GM12892 (cell line): ENCODE data around the gene GRAMD1A.
"Not testable (repeated sequence)": the region's sequence is repeated elsewhere in the genome, so short reads cannot be mapped to it uniquely, and the experiment has no call there.

Experiments
- DNase-seq: peaks from one replicate; pipeline ENCODE4 v3.0.0; 2011; ENCODE audit not compliant: insufficient read length
- FAIRE-seq: peaks from 2 replicates; lab custom pipeline; 2011; peaks lifted over from hg19 to GRCh38; lab: Jason Lieb, UNC
- POLR2A ChIP-seq: IDR thresholded peaks from 2 replicates; pipeline ENCODE4 v1.6.1; 2011; ENCODE audit warnings: low read depth, low read length, control low read depth
- POLR2AphosphoS5 ChIP-seq: IDR thresholded peaks from 2 replicates; pipeline ENCODE4 v1.6.1; 2011; ENCODE audit warnings: low read depth, low read length, control low read depth
- TAF1 ChIP-seq: IDR thresholded peaks from 2 replicates; pipeline ENCODE4 v1.6.1; 2011; ENCODE audit warnings: low read depth, mild to moderate bottlenecking, control low read depth, low read length, borderline replicate concordance

GRAMD1A gene

DNA sequence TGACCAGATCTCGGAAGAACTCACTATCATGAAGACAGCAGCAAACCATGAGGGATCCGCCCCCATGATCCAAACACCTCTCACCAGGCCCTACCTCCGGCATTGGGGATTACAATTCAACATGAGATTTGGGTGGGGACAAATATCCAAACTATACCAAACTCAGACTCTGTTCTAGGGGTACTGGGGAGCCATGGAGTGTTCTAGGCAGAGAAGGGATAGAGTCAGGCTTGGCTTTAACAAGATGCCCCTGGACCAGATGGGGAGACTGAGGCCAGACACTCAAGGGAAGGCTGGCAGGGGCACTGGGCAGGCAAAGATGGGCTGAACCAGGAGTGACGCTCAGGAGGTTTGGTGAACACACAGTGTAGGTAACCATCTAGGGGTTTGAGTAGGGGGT lies 18.3 kb downstream of the GRAMD1A start:
- DNase-seq (no peak), FAIRE-seq (no peak)
- TF ChIP-seq TAF1 (no peak), POLR2A (no peak), POLR2AphosphoS5 (no peak)

DNA sequence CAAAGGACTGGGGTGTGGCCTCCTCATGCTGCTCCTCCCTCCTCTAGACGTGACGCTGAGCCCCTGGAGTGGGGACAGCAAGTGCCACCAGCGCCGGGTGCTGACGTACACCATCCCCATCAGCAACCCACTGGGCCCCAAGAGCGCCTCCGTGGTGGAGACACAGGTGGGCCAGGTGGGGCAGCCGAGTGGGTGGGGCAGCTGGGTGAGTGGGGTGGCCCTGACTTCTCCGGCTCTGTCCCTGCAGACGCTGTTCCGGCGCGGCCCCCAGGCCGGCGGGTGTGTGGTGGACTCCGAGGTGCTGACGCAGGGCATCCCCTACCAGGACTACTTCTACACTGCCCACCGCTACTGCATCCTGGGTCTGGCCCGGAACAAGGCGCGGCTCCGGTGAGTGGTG lies 19.0 kb downstream of the GRAMD1A start:
- no peak for FAIRE-seq
- TF ChIP-seq POLR2A (no peak), POLR2AphosphoS5 (no peak), TAF1 (no peak)
- no peak for DNase-seq

DNA sequence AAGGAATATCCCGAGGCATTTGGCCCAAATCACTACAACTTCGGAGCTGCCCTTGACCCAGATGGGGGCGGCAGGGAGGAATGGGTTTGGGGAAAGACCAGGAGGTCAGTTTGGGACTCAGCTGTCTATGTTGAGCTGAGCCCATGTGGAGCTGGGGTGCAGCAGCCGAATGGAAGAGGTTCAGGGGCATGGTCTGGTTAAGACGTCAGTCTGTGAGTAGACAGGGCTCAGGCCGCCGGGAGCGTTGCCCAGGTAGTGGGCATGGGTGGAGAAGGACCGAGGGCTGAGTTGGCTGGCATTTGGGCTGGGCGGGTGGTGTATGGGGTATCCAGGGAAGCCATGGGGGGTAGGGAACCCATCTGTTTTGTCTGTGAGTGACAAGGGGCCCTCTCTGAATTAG lies 20.9 kb downstream of the GRAMD1A start:
- TF ChIP-seq POLR2AphosphoS5, result no peak
- no peak for TF ChIP-seq TAF1
- TF ChIP-seq POLR2A, result no peak
- FAIRE-seq (no peak), DNase-seq (no peak)

DNA sequence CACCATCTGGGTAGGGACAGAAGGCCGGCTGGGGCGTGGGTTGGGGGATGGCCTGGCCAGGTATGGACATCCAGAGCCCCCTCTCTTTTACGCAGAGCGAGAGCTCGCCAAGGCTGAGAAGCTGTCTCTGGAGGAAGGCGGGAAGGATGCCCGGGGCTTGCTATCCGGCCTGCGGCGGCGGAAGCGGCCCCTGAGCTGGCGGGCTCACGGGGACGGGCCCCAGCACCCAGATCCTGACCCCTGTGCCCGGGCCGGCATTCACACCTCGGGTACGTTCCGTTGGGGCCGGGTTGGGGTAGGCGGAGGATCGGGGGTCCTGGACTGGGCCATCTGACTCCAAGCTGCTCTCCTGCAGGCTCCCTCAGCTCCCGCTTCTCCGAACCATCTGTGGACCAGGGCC lies 21.5 kb downstream of the GRAMD1A start:
- DNase-seq, result no peak
- FAIRE-seq, result no peak
- TF ChIP-seq POLR2A, result no peak
- TF ChIP-seq POLR2AphosphoS5, result no peak
- no peak for TF ChIP-seq TAF1

DNA sequence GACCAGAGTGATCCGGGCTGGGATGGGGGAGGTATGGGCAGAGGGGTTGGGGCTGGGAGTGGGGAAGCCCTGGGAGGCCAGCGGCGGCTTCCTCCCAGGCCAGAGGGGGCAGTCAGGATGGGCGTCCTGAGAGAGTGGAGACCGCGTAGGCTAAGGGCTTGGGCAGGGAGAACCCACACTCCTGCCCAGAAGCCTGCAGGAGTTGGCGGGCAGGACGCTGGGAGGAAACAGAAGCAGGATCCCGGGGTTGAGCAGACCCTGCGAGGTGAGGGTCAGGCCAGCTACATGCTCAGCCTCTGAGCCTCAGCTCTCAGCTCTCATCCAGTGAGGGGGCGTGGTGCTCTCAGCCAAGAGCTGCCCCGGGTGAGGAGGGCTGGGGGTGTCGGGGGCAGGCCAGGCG lies 22.3 kb downstream of the GRAMD1A start:
- DNase-seq, result no peak
- TF ChIP-seq TAF1, result no peak
- TF ChIP-seq POLR2AphosphoS5, result no peak
- no peak for TF ChIP-seq POLR2A
- no peak for FAIRE-seq

DNA sequence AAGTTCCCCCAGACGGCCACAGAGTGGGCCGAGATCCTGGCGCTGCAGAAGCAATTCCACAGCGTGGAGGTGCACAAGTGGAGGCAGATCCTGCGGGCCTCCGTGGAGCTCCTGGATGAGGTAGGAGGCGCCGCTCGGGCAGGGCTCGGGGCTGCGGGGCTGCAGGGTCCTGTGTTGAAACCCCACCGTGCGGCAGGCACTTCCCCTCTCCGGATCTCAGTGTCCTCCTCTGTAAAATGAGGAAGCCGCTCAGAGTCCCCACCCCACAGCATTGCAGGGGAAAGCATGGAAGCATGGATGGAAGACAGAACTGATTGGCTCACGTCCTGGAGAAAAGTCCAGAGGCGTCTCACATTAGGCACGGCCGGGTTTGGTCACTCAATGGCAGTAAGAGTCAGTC lies 23.3 kb downstream of the GRAMD1A start:
- TF ChIP-seq POLR2AphosphoS5 (no peak), TAF1 (no peak), POLR2A (no peak)
- FAIRE-seq (no peak), DNase-seq (no peak)

DNA sequence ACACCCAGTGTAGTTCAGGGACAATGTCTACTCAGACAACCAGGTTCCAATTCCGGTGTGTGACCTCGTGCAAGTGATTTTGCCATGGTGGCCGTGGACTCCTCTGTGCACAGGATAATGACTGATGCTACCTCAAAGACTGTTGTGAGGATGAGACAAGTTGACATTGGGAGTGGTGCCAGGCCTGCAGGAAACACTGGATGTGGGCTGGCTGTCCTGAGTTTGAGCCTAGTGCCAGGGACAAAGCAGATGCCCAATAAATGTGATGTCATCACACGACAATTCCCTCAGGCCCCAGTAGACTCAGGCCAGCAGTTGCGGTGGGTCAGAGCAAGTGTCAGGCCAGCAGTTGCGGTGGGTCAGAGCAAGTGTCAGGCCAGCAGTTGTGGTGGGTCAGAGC lies 24.0 kb downstream of the GRAMD1A start:
- FAIRE-seq (no peak), DNase-seq (no peak)
- no peak for TF ChIP-seq POLR2AphosphoS5
- TF ChIP-seq POLR2A, result no peak
- no peak for TF ChIP-seq TAF1

DNA sequence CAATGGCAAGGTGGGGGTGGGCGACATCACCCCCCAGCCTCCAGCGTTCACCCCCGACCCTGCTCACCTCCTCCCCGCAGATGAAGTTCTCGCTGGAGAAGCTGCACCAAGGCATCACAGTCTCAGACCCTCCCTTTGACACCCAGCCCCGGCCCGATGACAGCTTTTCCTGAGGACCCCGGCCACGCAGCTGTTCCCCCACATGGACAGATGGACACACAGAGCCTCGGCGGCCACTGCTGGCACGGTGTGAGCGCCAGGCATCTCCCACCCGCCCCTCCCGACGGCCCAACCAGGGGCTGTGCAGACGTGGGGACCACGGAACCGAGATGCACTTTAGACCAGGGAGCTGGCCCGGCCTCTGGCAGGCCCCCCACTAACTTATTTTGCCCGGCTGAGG lies 25.8 kb downstream of the GRAMD1A start:
- no peak for FAIRE-seq

DNA sequence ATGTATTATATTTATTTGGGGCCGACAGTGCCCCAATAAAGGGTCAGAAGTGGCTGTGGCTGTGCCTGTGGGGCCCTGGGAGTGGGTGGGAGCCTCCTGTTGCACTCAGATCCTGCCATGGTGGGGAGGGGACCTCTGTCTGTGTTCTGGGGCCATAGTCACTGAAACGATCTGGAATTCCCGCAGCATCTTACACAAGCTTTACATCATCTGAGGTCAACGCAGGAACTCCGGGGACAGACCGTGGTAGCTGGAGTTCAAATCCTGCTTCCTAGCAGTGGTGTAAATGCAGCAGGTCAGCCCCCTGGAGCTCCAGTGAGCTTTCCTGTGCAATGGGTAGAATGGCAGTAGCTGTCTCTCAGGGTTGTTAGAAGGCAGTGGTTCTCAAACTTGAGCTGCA lies 26.3 kb downstream of the GRAMD1A start:
- DNase-seq (no peak), FAIRE-seq (no peak)
- no peak for TF ChIP-seq POLR2AphosphoS5
- no peak for TF ChIP-seq POLR2A
- TF ChIP-seq TAF1, result no peak

More for the DNA sequence above, 25.8 kb downstream of the GRAMD1A start:
- no peak for DNase-seq
- TF ChIP-seq POLR2AphosphoS5, result no peak

DNA sequence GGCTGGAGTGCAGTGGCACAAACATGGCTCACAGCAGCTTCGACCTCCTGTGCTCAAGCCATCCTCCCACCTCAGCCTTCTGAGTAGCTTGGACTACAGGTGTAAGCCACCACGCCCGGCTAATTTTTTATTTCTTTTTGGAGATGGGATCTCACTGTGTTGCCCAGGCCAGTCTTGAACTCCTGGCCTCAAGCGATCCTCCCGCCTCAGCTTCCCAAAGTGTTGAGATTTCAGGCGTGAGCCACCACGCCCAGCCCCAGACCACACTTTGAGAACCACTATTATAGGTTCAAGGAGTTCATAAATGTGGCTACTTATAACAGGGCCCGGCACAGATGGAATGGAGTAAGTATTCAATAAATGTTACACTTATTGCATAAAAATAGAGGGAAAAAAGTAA lies 26.9 kb downstream of the GRAMD1A start:
- TF ChIP-seq POLR2A (no peak), POLR2AphosphoS5 (no peak), TAF1 (no peak)
- DNase-seq, result no peak
- FAIRE-seq, result no peak

DNA sequence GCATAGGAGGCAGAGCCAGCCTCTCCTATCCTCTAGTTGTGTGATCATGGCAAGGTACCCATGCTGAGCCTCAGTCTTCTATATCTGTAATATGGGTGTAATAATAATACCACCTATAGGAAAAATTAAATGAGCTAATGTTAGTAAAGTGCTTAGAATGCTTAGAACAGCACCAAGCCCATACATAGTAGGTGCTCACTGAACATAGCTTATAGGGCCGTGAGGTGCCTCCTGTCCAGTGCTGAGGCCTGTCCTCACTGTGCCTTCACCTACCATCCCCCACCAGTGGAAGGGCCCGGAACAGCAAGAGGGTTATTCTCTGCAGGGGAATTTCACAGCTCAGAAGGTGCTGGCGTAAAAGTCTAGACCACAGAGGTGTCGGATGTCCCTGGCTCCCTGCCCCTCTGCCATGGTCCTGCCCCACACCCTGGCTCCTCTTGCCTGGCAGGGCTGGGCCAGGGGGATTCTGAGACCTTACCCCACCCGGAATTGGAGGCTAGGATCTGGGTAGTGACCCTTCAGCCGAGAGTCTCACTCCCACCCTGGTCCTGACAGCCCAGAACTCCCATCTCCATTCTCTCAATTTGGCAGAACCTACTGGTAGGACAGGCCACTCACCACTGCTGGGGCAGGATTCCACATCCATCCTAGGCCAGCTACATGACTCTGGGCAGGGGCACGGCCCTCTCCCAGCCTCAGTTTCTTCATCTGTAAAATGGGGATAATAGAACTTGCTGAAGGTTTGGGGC lies 27.9 kb downstream of the GRAMD1A start:
- no peak for TF ChIP-seq POLR2A
- TF ChIP-seq TAF1, result no peak
- TF ChIP-seq POLR2AphosphoS5, result no peak

DNA sequence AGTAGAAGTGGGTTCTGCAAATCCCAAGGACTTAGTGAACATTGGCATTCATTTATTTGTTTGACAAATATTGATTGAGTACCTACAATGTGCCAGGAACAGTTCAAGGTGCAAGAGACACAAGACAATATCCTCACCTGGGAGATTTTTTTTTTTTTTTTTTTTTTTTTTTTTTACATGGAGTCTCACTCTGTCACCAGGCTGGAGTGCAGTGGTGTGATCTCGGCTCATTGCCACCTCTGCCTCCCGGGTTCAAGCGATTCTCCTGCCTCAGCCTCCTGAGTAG lies 28.4 kb downstream of the GRAMD1A start:
- DNase-seq, FAIRE-seq: not testable (repeated sequence)

More for the DNA sequence above, 27.9 kb downstream of the GRAMD1A start:
- no peak for DNase-seq
- no peak for FAIRE-seq

DNA sequence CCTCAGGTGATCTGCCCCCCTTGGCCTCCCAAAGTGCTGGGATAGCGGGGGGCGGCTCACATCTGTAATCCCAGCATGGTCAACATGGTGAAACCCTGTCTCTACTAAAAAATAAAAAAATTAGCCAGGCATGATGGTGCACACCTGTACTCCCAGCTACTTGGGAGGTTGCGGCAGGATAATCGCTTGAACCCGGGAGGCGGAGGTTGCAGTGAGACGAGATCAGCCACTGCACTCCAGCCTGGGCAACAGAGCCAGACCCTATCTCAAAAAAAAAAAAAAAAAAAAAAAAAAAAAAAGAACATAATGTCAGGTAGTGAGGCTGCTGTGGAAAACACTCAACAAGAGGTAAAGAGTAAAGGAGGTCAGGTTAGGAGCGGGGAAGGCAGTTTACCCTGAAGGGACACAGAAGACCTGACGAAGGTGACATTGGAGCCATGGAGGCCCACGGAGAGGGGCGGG lies 29.2 kb downstream of the GRAMD1A start:
- DNase-seq, FAIRE-seq: not testable (repeated sequence)
